ENCODE results near the gene TOX3.

Gene TOX3

DNA sequence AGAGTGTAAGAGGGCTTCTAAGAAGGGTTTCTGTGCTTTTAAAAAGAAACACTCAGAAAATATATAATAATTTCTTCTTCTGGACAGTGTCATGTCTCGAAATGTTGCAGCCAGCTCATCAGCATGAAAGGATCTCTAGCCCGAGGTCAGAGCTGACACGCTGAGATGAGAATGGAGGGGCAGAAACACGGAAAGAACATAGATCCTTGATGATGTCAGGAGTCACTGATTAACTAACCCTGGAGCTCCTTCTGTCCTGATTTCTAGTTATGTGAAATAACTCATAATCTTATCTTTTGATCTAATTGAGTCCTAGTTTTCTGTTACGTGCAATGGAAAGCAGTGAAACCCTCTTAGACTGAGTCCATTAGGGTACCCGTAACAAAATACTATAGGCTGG, 10.3 kb upstream of the TOX3 start:
- no peaks in the 10 kb centered on the region for H3K36me3 ChIP-seq (ENCODE audit: insufficient read depth, low read length)
- H3K9me3 ChIP-seq (ENCODE audit: low read depth, low read length): no peaks in the 10 kb centered on the region
- TF ChIP-seq POLR2AphosphoS5 (IDR thresholded peaks at IDR 0.05; ENCODE audit: borderline replicate concordance, low read depth, low read length) (no peak), EZH2 (IDR thresholded peaks at IDR 0.05) (no peak), FOXP2 (optimal IDR thresholded peaks at IDR 0.05; ENCODE audit: control extremely low read depth, extremely low read length, insufficient read depth) (no peak)
- H3K9ac ChIP-seq (ENCODE audit: insufficient read length): no peak overlapping the region
- no peak overlapping the region for H3K4me3 ChIP-seq
- H3K27ac ChIP-seq: no peak overlapping the region
- no peak for DNase-seq (ENCODE audit: low read depth, low spot score)

DNA sequence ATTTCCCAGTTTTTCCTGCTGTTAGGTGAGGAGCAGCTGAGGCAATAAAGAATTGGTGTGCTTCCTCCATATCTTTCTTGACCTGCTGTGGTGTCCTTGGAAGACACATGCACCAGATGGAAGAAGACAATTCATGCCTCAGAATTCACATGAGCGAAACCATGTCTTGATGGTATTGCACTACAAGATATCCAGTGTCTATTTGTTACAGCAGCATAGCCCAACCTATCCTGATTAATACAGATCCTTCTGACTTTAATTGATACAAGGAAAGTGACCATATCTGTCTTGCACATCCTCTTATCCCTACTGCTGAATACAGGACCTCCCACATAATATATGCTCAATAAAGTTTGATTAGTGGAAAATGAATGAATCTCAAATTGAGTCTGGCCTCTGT, 9.1 kb upstream of the TOX3 start:
- Histone ChIP-seq H3K27ac (no peak overlapping the region), H3K4me3 (no peak overlapping the region), H3K9ac (ENCODE audit: insufficient read length) (no peak overlapping the region), H3K36me3 (ENCODE audit: insufficient read depth, low read length) (no peaks in the 10 kb centered on the region), H3K9me3 (ENCODE audit: low read depth, low read length) (no peaks in the 10 kb centered on the region)
- no peak for DNase-seq (ENCODE audit: low read depth, low spot score)
- TF ChIP-seq EZH2 (IDR thresholded peaks at IDR 0.05): no peak
- no peak for TF ChIP-seq FOXP2 (optimal IDR thresholded peaks at IDR 0.05; ENCODE audit: control extremely low read depth, extremely low read length, insufficient read depth)
- TF ChIP-seq POLR2AphosphoS5 (IDR thresholded peaks at IDR 0.05; ENCODE audit: borderline replicate concordance, low read depth, low read length): no peak

DNA sequence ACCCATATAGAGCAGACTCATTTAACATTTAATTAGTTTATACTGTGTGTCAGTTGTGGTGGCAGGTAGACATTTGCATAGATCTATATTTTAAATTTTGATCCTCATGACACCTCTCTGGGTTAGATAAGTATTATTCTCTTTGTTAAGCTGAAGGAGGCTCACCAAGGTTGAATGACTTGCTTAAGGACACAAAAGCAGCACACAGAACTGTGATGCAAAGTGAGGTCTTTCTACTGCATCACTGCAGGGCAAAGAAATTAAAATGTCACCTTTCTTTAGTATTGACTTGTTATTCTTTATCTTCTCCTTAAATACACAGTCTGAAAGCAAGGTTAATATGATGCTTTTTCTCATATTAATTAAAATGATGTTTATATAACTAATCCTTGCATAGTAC, 8.6 kb upstream of the TOX3 start:
- TF ChIP-seq FOXP2 (optimal IDR thresholded peaks at IDR 0.05; ENCODE audit: control extremely low read depth, extremely low read length, insufficient read depth) (no peak), EZH2 (IDR thresholded peaks at IDR 0.05) (no peak), POLR2AphosphoS5 (IDR thresholded peaks at IDR 0.05; ENCODE audit: borderline replicate concordance, low read depth, low read length) (no peak)
- Histone ChIP-seq H3K36me3 (ENCODE audit: insufficient read depth, low read length) (no peaks in the 10 kb centered on the region), H3K9ac (ENCODE audit: insufficient read length) (no peak overlapping the region), H3K9me3 (ENCODE audit: low read depth, low read length) (no peaks in the 10 kb centered on the region), H3K27ac (no peak overlapping the region), H3K4me3 (no peak overlapping the region)
- no peak for DNase-seq (ENCODE audit: low read depth, low spot score)

DNA sequence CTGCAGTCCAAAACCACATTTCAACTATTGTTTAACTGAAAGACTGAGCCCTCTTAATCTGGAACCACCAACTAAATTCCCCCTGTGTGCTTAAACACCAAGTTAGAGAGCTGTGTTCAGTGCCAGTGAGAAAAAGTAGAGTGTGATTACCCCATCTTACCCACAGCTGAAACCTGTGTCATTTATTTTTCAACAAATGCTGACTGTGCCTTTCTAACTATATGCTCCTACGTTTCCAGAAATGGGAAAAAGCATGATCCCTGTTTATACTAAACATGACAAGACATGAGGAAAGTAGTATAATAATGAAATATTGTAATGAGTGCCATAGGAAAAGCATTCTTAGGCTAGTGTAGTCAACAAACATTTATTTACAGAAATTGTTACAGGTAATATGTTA, 7.4 kb upstream of the TOX3 start:
- H3K4me3 ChIP-seq: no peak overlapping the region
- no peak for TF ChIP-seq POLR2AphosphoS5 (IDR thresholded peaks at IDR 0.05; ENCODE audit: borderline replicate concordance, low read depth, low read length)
- TF ChIP-seq EZH2 (IDR thresholded peaks at IDR 0.05): no peak
- TF ChIP-seq FOXP2 (optimal IDR thresholded peaks at IDR 0.05; ENCODE audit: control extremely low read depth, extremely low read length, insufficient read depth): no peak
- no peaks in the 10 kb centered on the region for H3K36me3 ChIP-seq (ENCODE audit: insufficient read depth, low read length)
- no peak for DNase-seq (ENCODE audit: low read depth, low spot score)
- no peak overlapping the region for H3K9ac ChIP-seq (ENCODE audit: insufficient read length)
- H3K27ac ChIP-seq: no peak overlapping the region
- no peaks in the 10 kb centered on the region for H3K9me3 ChIP-seq (ENCODE audit: low read depth, low read length)

- TF ChIP-seq FOXP2 (optimal IDR thresholded peaks at IDR 0.05; ENCODE audit: control extremely low read depth, extremely low read length, insufficient read depth): no peak
- no peak for TF ChIP-seq EZH2 (IDR thresholded peaks at IDR 0.05)
- TF ChIP-seq POLR2AphosphoS5 (IDR thresholded peaks at IDR 0.05; ENCODE audit: borderline replicate concordance, low read depth, low read length): no peak
- H3K9me3 ChIP-seq (ENCODE audit: low read depth, low read length): no peaks in the 10 kb centered on the region
- H3K36me3 ChIP-seq (ENCODE audit: insufficient read depth, low read length): no peaks in the 10 kb centered on the region
- no peak overlapping the region for H3K4me3 ChIP-seq
- H3K27ac ChIP-seq: no peak overlapping the region
- no peak for DNase-seq (ENCODE audit: low read depth, low spot score)
- no peak overlapping the region for H3K9ac ChIP-seq (ENCODE audit: insufficient read length)
Observed at GRCh38 chr16:52553322-52553721, 6.4 kb upstream of the TOX3 start.

DNA sequence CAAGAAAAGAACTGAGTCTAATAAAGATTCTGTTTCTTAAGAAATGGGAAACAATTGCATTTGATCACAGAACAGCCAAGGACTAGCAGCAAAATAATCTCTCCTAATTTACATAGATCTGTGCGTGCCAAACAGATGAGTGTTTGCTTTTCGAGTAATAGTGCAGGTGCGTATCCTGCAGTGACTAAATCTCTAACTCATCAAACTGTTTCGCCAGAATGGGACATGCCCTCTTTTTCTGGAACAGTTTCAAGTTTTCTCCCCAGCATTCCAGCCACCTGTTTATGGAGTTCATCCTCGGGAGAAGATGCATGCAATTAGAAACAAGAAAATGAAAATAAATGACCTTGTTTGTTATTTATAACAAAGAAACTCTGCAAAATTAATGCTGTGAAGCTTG, 5.7 kb upstream of the TOX3 start:
- H3K27ac ChIP-seq: no peak overlapping the region
- TF ChIP-seq EZH2 (IDR thresholded peaks at IDR 0.05) (no peak), FOXP2 (optimal IDR thresholded peaks at IDR 0.05; ENCODE audit: control extremely low read depth, extremely low read length, insufficient read depth) (no peak), POLR2AphosphoS5 (IDR thresholded peaks at IDR 0.05; ENCODE audit: borderline replicate concordance, low read depth, low read length) (no peak)
- H3K4me3 ChIP-seq: no peak overlapping the region
- H3K36me3 ChIP-seq (ENCODE audit: insufficient read depth, low read length): no peaks in the 10 kb centered on the region
- no peak for DNase-seq (ENCODE audit: low read depth, low spot score)
- H3K9me3 ChIP-seq (ENCODE audit: low read depth, low read length): no peaks in the 10 kb centered on the region
- H3K9ac ChIP-seq (ENCODE audit: insufficient read length): no peak overlapping the region

DNA sequence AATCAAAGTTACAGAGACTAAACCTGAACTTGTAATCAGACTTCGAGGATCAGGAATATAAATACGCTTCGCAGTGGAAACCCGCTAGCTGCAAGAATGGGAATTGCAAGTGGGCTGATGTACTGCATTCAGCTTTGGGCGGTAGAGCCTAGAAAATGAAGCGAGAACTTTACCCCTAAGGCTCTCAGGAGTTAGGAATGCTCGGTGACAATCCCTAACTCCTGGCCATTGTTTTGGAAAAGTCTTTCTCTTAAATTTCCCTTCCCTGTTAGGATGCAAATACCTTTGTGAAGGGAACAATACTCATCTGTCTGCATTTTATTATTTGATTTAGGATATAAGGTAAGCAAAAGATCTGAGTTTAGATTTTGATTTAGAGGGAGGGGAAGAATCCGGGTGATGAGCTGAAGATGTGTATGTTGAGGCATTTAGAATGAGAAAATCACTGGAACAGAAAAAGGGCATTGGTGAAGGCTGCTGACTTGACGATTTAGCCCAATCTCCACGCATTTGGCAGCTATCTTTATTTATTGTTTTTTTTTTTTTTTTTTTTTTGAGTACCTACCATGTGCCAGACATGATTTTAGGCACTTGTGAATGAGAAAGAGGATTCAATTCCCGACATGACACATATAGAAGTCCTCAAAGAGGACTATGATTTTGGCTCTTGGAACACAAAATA, 2.2 kb upstream of the TOX3 start:
- no peak overlapping the region for H3K4me3 ChIP-seq
- DNase-seq (ENCODE audit: low read depth, low spot score): no peak
- no peak overlapping the region for H3K9ac ChIP-seq (ENCODE audit: insufficient read length)
- H3K36me3 ChIP-seq (ENCODE audit: insufficient read depth, low read length): no peaks in the 10 kb centered on the region
- H3K9me3 ChIP-seq (ENCODE audit: low read depth, low read length): no peaks in the 10 kb centered on the region
- H3K27ac ChIP-seq: no peak overlapping the region
- TF ChIP-seq POLR2AphosphoS5 (IDR thresholded peaks at IDR 0.05; ENCODE audit: borderline replicate concordance, low read depth, low read length) (no peak), FOXP2 (optimal IDR thresholded peaks at IDR 0.05; ENCODE audit: control extremely low read depth, extremely low read length, insufficient read depth) (no peak), EZH2 (IDR thresholded peaks at IDR 0.05) (no peak)

GRCh38 chr16:52548261-52549010, 1.5 kb upstream of the TOX3 start:
- DNase-seq (ENCODE audit: low read depth, low spot score): no peak
- Histone ChIP-seq H3K27ac (no peak overlapping the region), H3K4me3 (no peak overlapping the region), H3K9ac (ENCODE audit: insufficient read length) (no peak overlapping the region), H3K36me3 (ENCODE audit: insufficient read depth, low read length) (no peaks in the 10 kb centered on the region), H3K9me3 (ENCODE audit: low read depth, low read length) (no peaks in the 10 kb centered on the region)
- TF ChIP-seq FOXP2 (optimal IDR thresholded peaks at IDR 0.05; ENCODE audit: control extremely low read depth, extremely low read length, insufficient read depth): no peak
- TF ChIP-seq EZH2 (IDR thresholded peaks at IDR 0.05): no peak
- TF ChIP-seq POLR2AphosphoS5 (IDR thresholded peaks at IDR 0.05; ENCODE audit: borderline replicate concordance, low read depth, low read length): no peak

Data from SK-N-MC (cell line).